ENCODE results near the gene PKIG. TPM values are rescaled to one million over a fixed set of nuclear protein-coding genes. Genes with fewer than 3 reads are reported as not detected.

The PKIG gene
- polyA plus RNA-seq, 1 of the 3 experiments (the other 2 are of a cell fraction): 92.9 TPM

GRCh38 chr20:44584162-44584561 is 1.8 kb downstream of the PKIG start:
- CTCF ChIA-PET: no interaction called here
- Histone ChIP-seq H3K27ac (ENCODE audit: low read depth in 2 of 2, low read length in 1 of 2) (no peak overlapping the region), H3K4me3 (ENCODE audit: low read depth in 2 of 2, low read length in 1 of 2) (no peak overlapping the region), H3K79me2 (ENCODE audit: insufficient read depth) (peaks cover 29% of the 10 kb centered on the region; the same call in 1 of the 2 replicates), H3K9ac (no peak overlapping the region), H3K36me3 (replicated peaks in 1 of 2; ENCODE audit: control insufficient read depth in 1 of 2, insufficient read depth in 2 of 2, low read length in 1 of 2) (no peaks in the 10 kb centered on the region), H3K27me3 (ENCODE audit: insufficient read depth) (no peaks in the 10 kb centered on the region), H3K9me2 (no peaks in the 10 kb centered on the region), H3K4me2 (no peak overlapping the region), H4K20me1 (ENCODE audit: insufficient read depth) (no peaks in the 10 kb centered on the region), H2AFZ (ENCODE audit: low read depth) (no peak overlapping the region), H3F3A (replicated peaks; ENCODE audit: insufficient read depth) (peaks cover 6% of the 10 kb centered on the region), H3K9me3 (no peaks in the 10 kb centered on the region), H3K4me1 (ENCODE audit: control insufficient read depth in 1 of 2, insufficient read depth in 2 of 2, low read depth in 1 of 2, low read length in 1 of 2) (peaks cover 27 to 28% of the 10 kb centered on the region in 2 experiments; a peak in 3 of 4 replicates)
- TF ChIP-seq FOSL2 (IDR thresholded peaks at IDR 0.05; ENCODE audit: borderline replicate concordance, low read depth): no peak
- TF ChIP-seq SIN3A (IDR thresholded peaks at IDR 0.05; ENCODE audit: borderline replicate concordance, low read depth, low read length): no peak
- TF ChIP-seq, protein P1, sequence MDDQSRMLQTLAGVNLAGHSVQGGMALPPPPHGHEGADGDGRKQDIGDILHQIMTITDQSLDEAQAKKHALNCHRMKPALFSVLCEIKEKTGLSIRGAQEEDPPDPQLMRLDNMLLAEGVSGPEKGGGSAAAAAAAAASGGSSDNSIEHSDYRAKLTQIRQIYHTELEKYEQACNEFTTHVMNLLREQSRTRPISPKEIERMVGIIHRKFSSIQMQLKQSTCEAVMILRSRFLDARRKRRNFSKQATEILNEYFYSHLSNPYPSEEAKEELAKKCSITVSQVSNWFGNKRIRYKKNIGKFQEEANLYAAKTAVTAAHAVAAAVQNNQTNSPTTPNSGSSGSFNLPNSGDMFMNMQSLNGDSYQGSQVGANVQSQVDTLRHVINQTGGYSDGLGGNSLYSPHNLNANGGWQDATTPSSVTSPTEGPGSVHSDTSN (IDR thresholded peaks at IDR 0.05): no peak
- TF ChIP-seq RAD21 (IDR thresholded peaks at IDR 0.05; ENCODE audit: low read length): no peak
- TF ChIP-seq TAF1 (IDR thresholded peaks at IDR 0.05; ENCODE audit: borderline replicate concordance, low read depth, low read length): no peak
- TF ChIP-seq RXRA (IDR thresholded peaks at IDR 0.05; ENCODE audit: borderline replicate concordance, low read depth): no peak
- TF ChIP-seq MXI1 (IDR thresholded peaks at IDR 0.05; ENCODE audit: low read depth, low read length): no peak
- no peak for TF ChIP-seq RFX5 (IDR thresholded peaks at IDR 0.05; ENCODE audit: low read length)
- TF ChIP-seq IRF3 (IDR thresholded peaks at IDR 0.05; ENCODE audit: low read depth, low read length): no peak
- TF ChIP-seq NRF1 (IDR thresholded peaks at IDR 0.05; ENCODE audit: low read depth, low read length): no peak
- TF ChIP-seq YY1 (IDR thresholded peaks at IDR 0.05; ENCODE audit: low read depth): no peak
- no peak for TF ChIP-seq MEF2A (IDR thresholded peaks at IDR 0.05; ENCODE audit: borderline replicate concordance, low read depth)
- no peak for TF ChIP-seq SMC3 (IDR thresholded peaks at IDR 0.05; ENCODE audit: low read depth, low read length)
- TF ChIP-seq POLR2AphosphoS5 (IDR thresholded peaks at IDR 0.05; ENCODE audit: low read depth, low read length): no peak
- no peak for TF ChIP-seq EP300 (IDR thresholded peaks at IDR 0.05; ENCODE audit: borderline replicate concordance in 1 of 2, low read depth in 1 of 2, low read length in 1 of 2)
- no peak for TF ChIP-seq GATA2 (CRISPR knock-in tag; IDR thresholded peaks at IDR 0.05)
- no peak for TF ChIP-seq GABPA (IDR thresholded peaks at IDR 0.05; ENCODE audit: low read depth)
- TF ChIP-seq FOXJ3 (CRISPR knock-in tag; IDR thresholded peaks at IDR 0.05): no peak
- TF ChIP-seq NFIC (IDR thresholded peaks at IDR 0.05; ENCODE audit: borderline replicate concordance): no peak
- no peak for TF ChIP-seq CHD2 (IDR thresholded peaks at IDR 0.05; ENCODE audit: low read length, partially characterized antibody)
- no peak for DNase-seq
- POLR2A ChIA-PET: no interaction called here
- 96% methylated on average over 4 of the region's 4 CpGs for WGBS (ENCODE audit: low lambda C conversion rate)
